Endothelial cell of coronary artery (primary cell): ENCODE data around the gene FBXW10. TPM values are rescaled to one million over a fixed set of nuclear protein-coding genes. Genes with fewer than 3 reads are reported as not detected.

Source experiments
- total RNA-seq: library from RNA; depleted of rRNA; stranded (reverse); fragments of >200 nt; gene quantifications from 2 replicates; pipeline ENCODE4 v1.2.3, GENCODE V29; 2014

The FBXW10 gene, protein sequence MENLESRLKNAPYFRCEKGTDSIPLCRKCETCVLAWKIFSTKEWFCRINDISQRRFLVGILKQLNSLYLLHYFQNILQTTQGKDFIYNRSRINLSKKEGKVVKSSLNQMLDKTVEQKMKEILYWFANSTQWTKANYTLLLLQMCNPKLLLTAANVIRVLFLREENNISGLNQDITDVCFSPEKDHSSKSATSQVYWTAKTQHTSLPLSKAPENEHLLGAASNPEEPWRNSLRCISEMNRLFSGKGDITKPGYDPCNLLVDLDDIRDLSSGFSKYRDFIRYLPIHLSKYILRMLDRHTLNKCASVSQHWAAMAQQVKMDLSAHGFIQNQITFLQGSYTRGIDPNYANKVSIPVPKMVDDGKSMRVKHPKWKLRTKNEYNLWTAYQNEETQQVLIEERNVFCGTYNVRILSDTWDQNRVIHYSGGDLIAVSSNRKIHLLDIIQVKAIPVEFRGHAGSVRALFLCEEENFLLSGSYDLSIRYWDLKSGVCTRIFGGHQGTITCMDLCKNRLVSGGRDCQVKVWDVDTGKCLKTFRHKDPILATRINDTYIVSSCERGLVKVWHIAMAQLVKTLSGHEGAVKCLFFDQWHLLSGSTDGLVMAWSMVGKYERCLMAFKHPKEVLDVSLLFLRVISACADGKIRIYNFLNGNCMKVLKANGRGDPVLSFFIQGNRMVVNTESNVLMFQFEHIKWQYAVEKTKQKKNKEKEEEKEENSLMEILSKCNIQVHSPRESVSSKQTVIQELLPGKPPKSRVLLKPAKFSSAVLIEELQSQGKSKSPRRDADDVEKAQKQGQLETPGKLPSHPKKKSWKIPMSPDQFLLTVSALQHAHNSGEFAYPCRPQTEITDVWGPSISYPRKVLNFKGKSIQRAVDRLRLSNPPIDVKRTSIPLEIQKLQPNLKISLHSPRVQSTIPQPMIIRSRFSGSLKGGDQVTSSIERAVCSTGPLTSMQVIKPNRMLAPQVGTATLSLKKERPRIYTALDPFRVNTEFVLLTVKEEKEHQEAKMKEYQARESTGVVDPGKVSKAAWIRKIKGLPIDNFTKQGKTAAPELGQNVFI
- total RNA-seq: under 0.01 TPM in 1 of 2 replicates, not detected in the other

DNA sequence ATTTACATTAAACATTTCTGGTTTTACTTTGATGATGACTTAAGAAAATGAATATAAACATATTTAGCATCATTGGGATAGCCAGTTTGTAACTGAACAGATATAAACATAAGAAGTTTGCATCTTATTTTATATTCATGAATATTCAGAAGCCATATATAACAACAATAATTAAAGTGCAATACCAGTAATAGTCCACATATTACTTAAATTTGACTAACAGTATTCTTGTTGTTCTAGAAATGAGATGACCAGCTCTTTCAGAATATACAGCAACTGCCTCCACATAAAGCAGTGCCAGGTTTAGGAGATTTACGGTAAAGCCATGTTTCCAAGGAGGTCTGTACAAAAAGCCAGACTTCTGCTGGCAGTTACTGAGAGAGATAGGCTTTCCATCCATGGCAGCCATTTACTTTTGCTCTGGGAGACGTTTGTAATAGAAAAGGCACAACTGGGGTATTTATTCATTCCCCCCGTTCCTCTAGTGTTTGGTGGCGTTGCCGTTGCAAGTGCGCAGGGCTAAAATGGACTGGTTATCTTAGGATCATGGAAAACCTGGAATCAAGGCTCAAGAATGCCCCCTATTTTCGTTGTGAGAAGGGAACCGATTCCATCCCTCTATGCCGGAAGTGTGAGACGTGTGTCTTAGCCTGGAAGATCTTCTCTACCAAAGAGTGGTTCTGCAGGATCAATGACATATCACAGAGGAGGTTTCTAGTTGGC, at the start of gene FBXW10:
Gene FBXW10, plus strand, starts transcription at position 356 of the 723 bp plus-strand sequence. Its CDS starts 191 bp downstream, at position 547.

DNA sequence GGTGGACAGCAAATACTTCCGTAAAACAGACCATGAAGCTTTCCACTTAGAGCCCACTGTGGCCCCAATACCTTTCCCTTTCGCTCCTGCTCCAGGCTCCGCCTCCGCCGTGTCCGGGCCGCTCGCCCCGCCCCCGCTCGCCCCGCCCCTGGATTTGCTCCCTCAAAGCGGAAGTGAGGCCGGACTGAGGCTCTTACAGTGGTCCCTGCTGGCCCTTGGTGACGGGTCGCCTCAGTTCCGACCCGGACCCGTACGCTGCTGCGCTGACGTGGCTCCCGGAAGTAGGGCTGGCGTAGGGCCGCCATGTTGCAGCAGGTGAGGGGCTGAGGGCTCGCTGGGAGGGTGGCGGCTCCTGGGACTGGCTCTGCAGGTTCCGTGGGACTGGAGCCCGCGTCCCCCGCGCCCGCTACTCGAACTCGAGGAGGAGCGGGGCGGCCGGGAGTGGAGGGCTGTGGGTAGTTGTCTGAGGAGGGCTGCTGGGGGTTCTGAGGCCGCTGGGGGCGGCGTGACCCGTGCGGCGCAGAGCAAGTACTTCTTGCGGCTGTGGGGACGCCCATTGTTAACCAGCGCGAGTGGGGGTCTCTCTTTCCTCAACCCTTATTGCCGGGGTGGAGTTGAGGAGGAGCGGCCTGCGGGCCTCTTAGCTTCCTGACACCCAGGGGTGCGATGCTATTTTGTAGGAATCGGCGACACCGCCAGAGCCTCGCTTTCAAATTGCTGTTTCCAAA, 37.3 kb downstream of the FBXW10 start, which contains the start of gene TVP23B:
Gene TVP23B, plus strand, starts transcription at position 193 of the 728 bp plus-strand sequence. Its CDS starts 111 bp downstream, at position 304.

Other genes with a start within 250 kb of the FBXW10 start
- gene TBC1D28, start 99.7 kb upstream of the FBXW10 start, total RNA-seq: not detected in 2 replicates
- 2.2 and 2.4 TPM in 2 replicates for gene FOXO3B, start 61.7 kb upstream of the FBXW10 start, total RNA-seq
- 73.2 and 80.2 TPM in 2 replicates for gene TVP23B, start 37.1 kb downstream of the FBXW10 start, total RNA-seq
- 38.7 and 59.2 TPM in 2 replicates for gene PRPSAP2, start 114.1 kb downstream of the FBXW10 start, total RNA-seq
- not detected in 2 replicates for gene SLC5A10, start 208.1 kb downstream of the FBXW10 start, total RNA-seq